ENCODE measurements around the gene TAS2R60.
"Not testable (repeated sequence)": the region's sequence is repeated elsewhere in the genome, so short reads cannot be mapped to it uniquely, and the experiment has no call there.

Gene TAS2R60

GRCh38 chr7:143480501-143480900 lies 37.2 kb downstream of the TAS2R60 start:
- ChIA-PET CTCF (interaction anchor here (1.0 to 1.5 kb wide), 3 partner anchors 11 to 23 kb away, joined by 3 to 5 read pairs (median 3); no protein-coding TSS in a partner anchor), POLR2A (no interaction called here)
- TF ChIP-seq CTCF (IDR thresholded peaks at IDR 0.05; ENCODE audit: control extremely low read depth, extremely low read depth, low read depth, missing control alignments) = no peak
- DNase-seq (ENCODE audit: extremely low spot score) = no peak

GRCh38 chr7:143484119-143484518 lies 40.9 kb downstream of the TAS2R60 start:
- no peak for TF ChIP-seq CTCF (IDR thresholded peaks at IDR 0.05; ENCODE audit: control extremely low read depth, extremely low read depth, low read depth, missing control alignments)
- CTCF ChIA-PET = no interaction called here
- DNase-seq (ENCODE audit: extremely low spot score) = no peak
- POLR2A ChIA-PET = no interaction called here

GRCh38 chr7:143485094-143485493 lies 41.8 kb downstream of the TAS2R60 start:
- DNase-seq (ENCODE audit: extremely low spot score) = no peak
- ChIA-PET POLR2A (no interaction called here), CTCF (no interaction called here)
- no peak for TF ChIP-seq CTCF (IDR thresholded peaks at IDR 0.05; ENCODE audit: control extremely low read depth, extremely low read depth, low read depth, missing control alignments)

GRCh38 chr7:143485500-143485899 lies 42.2 kb downstream of the TAS2R60 start:
- CTCF ChIA-PET = no interaction called here
- POLR2A ChIA-PET = no interaction called here
- DNase-seq (ENCODE audit: extremely low spot score) = no peak
- no peak for TF ChIP-seq CTCF (IDR thresholded peaks at IDR 0.05; ENCODE audit: control extremely low read depth, extremely low read depth, low read depth, missing control alignments)

- POLR2A ChIA-PET; DNase-seq (ENCODE audit: extremely low spot score); CTCF ChIA-PET: not testable (repeated sequence)
Observed at GRCh38 chr7:143486266-143486665, 43.0 kb downstream of the TAS2R60 start.

- POLR2A ChIA-PET = no interaction called here
- TF ChIP-seq CTCF (IDR thresholded peaks at IDR 0.05; ENCODE audit: control extremely low read depth, extremely low read depth, low read depth, missing control alignments) = no peak
- CTCF ChIA-PET = interaction anchor here (1.1 kb wide), 1 partner anchor 641 kb away, joined by 3 read pairs; no protein-coding TSS in a partner anchor
- no peak for DNase-seq (ENCODE audit: extremely low spot score)
Observed at GRCh38 chr7:143487061-143487460, 43.8 kb downstream of the TAS2R60 start.

- no peak for DNase-seq (ENCODE audit: extremely low spot score)
- ChIA-PET POLR2A (no interaction called here), CTCF (interaction anchor here (1.1 kb wide), 2 partner anchors 19 to 640 kb away, joined by 3 read pairs; no protein-coding TSS in a partner anchor)
Observed at GRCh38 chr7:143487566-143487965, 44.3 kb downstream of the TAS2R60 start.

More at GRCh38 chr7:143487566-143487965, 44.3 kb downstream of the TAS2R60 start:
- TF ChIP-seq CTCF (IDR thresholded peaks at IDR 0.05; ENCODE audit: control extremely low read depth, extremely low read depth, low read depth, missing control alignments) = no peak
